ENCODE measurements around the gene HIF3A.
A peak's percentile ranks its signal among the peaks of the same experiment; 100 is the strongest.

Gene HIF3A

DNA sequence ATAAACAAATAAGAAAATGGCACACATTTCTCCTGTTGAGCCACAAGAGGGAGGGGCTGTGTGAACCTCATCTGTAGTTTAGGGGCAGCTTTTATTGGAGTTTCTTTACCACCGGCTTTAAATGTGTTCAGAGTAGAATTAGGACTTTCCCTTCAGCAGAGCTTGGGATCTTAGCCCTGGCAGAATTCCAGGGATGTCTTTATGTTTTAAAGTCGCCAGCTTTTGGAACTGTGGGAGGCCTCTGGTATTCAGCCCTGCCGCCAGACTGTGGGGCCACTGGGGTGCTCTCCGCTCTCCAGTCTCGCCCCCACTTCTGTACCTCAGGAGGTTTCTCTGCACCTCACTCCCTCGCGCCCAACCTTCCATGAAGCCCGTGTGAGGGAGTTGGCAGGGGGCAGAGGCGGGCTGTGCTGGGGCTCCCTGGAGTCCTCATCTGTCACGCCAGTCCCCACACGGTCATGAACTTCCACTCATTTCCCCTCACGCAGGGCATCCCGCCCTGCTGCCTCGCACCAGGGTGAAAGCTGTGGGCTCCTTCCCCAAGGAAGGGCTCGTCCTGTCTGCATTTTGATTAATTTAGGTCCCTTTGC lies 85.0 kb downstream of the HIF3A start:
- DNase-seq, result no peak

DNA sequence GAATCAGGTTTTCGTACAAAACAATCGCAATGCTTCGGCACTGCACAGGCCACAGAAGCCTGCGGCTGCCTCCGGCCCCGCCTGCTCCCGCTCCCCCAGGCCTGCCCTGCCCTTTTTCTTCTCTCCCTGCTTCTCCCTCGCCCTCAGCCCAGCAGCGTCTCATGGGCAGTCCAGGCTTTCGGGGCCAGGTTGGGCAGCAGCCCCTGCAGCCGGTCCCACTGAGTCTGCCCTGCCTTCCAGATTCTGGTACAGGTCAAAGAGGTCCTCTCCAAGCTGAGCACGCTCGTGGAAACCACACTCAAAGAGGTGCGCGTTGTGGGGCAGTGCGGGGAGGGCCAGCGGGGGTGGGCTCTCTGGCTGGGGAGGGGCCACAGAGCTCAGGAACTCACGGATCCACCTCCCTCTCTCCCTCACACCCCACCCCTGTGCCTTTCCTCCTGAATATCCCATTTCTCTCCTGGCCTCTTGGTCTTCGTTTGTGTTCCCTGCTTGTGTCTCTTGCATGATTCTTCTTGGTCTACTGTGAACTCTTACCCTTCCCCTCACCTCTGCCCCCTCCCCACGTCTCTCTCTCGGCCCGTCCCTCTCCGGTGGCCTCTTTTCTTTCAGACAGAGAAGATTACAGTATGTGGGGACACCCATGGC lies 86.5 kb downstream of the HIF3A start:
- no peak for DNase-seq

DNA sequence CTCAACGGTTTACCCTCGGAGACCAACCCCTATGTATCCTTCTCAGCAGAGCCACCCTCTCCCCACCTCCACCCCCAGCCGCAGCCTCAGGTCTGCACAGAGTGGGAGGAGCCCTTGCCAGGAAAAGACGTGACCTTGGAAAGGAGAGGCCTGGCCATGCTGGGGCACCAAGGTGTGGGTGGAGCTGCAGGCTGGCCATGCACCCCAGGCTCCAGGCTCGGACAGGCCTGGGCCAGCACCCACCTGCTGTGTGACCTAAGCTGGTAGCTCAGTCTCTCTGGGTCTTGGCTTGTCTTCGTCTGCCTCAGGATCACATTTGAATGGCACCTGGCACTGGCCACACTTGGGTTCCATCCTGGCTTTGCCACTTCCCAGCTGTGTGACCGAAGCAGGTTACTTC lies 87.0 kb downstream of the HIF3A start:
- DNase-seq, result no peak

DNA sequence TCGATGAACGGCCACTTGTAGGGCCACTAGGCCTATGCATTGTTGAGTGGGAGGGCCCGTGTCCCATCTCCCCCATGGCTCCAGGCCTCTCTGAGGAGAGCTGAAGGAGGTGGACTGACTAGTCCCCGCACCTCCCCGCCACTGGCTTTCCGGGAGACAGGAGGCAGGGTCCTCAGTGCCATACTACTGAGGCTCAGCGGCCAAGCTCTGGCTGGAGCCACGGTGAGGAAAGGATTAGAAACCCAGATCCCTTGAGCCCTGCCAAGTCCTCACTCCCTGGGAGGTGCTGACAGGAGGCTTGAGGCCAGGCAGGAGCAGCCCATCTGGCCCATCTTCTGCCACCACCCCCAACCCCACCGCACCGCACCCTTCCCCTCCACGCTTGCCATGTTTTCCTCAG lies 87.6 kb downstream of the HIF3A start:
- DNase-seq, result no peak

DNA sequence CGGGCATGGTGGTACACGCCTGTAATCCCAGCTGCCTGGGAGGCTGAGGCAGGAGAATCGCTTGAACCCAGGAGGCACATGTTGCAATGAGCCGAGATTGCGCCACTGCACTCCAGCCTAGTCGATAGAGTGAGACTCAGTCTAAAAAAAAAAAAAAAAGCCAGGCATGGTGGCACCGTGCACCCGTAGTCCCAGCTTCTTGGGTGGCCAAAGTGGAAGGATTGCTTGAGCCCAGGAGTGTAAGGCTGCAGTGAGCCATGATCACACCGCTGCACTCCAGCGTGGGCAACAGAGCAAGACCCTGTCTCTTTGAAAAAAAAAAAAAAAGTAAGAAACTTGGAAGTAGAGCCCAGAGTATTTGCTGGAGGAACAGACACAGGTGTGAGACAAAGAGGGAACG lies 88.8 kb downstream of the HIF3A start:
- DNase-seq, result no peak

- no peak for DNase-seq
Observed at GRCh38 chr19:46386151-46386550, 89.3 kb downstream of the HIF3A start.

DNA sequence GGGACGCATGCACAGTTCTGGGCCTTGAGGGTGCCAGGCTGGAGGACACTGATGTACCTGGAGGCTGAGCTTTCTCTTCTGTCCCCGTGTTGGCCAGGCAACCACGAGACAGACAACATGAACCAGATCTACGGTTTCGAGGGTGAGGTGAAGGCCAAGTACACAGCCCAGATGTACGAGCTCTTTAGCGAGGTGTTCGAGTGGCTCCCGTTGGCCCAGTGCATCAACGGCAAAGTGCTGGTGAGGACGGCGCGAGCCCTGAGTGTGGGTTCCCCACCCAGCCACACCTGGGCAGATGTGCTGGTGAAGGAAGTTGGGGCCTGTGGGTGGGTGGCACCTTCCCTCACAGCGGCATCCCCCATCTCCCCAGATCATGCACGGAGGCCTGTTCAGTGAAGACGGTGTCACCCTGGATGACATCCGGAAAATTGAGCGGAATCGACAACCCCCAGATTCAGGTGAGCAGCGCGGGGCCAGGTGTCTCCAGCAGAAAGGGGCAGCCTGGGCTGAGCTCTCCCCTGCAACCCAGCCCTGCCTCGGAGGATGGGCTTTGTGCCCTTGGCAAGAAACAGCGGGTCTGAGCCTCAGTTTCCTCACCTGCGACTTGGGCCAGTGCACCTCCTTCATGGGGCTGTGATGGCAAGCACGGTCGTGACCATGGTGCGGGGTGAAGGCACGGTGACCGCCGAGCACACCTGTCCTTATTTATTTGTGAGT lies 90.3 kb downstream of the HIF3A start:
- DNase-seq, result no peak

- no peak for DNase-seq
Observed at GRCh38 chr19:46387713-46388130, 90.9 kb downstream of the HIF3A start.

GRCh38 chr19:46388311-46389095 lies 91.7 kb downstream of the HIF3A start:
- no peak for DNase-seq

GRCh38 chr19:46390121-46390858 lies 93.4 kb downstream of the HIF3A start:
- DNase-seq, result no peak

- no peak for DNase-seq
Observed at GRCh38 chr19:46390866-46391265, 94.0 kb downstream of the HIF3A start.

DNA sequence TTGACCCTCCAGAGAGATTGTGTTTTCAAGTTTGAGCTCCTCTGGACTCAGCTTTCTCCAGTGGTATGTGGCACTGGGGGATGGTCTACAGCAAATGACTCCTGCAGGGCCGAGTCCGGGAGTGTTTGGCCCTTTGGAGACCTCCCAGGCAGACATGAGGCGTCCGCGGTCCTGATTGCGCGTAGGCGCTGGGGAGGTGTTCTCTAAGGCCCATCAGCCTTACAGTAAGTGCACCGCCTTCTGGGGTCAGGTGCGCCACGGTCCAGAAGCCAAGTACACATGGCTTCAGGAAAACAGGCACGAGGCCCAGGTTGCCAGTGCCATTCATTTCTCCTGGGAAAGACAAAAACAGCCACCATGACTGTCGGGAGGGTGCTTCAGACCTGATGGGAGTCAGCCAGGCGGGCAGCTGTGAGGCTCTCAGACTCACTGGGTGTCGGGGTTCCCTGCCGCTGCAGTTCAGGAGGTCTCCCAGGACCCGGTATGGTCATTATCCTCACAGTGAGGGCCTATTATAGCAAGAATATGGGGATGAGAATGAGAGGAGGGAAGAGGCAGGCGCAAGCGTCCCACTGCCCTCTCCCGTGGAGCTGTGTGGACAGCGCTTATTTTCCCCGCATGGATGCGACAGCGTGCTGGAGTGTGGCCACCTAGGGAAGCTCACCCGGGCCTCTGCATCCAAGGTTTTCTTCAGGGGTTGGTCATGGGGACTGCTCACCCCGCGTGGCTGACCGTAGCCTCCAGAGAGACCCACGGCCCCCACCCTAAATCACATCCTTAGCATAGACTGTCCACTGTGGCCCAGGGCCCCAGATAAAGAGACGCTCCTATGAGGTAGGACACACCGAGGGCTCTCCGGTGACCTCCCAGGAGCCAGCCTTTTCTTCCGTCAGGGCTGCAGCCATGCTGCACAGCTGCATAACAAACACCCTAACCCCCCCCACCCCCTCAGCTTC lies 94.7 kb downstream of the HIF3A start:
- DNase-seq, result no peak

GRCh38 chr19:46392252-46392801 lies 95.5 kb downstream of the HIF3A start:
- DNase-seq, result peak; percentile 50

- DNase-seq, result no peak
Observed at GRCh38 chr19:46392837-46393236, 96.0 kb downstream of the HIF3A start.

Data from right kidney (tissue), 1 donor.